GM19025 (cell line): ENCODE measurements around the gene RNF5.
"Not testable (repeated sequence)": the region's sequence is repeated elsewhere in the genome, so short reads cannot be mapped to it uniquely, and the experiment has no call there.

Experiments
- ATAC-seq: cut with Tn5 transposase; IDR thresholded peaks from one replicate; pipeline ENCODE4 v1.9.1; 2021; ENCODE audit warnings: mild to moderate bottlenecking, low read depth, moderate library complexity; ENCODE audit not compliant: unreplicated experiment

The RNF5 gene

DNA sequence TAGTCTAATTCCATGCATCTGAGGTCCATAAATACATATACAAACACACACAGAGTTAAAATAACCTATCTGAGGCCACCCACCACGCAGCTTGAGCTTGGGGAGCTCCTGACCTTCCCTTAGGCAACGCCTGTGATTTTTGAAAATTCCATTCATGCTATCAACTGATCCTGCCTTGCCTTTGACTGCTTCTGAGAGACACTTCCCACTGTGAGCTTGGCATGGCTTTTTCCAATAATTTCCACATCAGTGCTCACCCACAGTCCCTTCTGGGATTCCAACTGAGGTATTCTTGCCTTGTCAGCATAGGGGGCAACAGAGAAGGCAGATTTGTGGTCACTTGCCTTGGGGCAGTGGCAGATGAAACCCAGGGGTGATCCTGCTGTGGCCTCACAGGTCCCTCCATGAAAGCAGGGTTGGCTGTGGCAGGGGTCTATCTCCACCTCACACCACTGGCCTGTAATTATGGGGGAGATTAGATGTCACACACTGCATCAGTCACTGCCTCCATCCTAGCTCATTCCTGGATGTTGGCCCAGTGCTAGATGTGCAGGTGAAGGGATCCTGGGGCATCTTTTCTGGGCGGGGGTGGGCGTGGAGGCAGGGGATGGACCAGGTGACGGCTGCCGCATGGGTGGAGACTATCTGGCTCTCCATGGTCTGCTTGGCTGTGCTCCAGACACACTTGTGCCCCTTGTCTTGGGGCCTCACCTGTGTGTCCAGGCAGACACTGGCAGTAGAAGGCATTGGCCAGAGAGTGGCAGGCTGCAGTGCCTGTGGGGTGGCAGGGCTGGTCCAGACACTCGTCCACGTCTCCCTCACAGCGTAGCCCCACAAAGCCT is 25.4 kb downstream of the RNF5 start:
- no peak for ATAC-seq

DNA sequence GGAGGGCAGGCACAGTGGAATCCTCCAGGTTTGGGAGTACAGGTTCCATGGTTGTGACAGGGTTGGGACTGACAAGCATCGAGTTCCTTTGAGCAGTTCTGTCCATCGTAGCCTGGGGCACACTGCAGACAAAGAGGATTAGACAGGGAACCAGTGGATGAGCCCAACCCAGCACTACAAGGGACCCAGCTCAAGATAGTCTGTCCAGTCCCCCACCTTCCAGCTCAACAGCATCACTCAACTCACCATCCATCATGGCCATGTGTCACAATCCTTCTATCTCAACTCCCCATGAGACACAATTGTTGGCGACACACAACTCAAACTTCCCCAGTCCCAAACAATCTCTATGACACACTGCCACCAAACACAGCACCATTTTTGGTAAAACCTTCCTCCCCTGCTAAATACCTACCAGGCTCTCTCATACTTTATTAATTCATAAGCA is 26.1 kb downstream of the RNF5 start:
- ATAC-seq, result no peak

DNA sequence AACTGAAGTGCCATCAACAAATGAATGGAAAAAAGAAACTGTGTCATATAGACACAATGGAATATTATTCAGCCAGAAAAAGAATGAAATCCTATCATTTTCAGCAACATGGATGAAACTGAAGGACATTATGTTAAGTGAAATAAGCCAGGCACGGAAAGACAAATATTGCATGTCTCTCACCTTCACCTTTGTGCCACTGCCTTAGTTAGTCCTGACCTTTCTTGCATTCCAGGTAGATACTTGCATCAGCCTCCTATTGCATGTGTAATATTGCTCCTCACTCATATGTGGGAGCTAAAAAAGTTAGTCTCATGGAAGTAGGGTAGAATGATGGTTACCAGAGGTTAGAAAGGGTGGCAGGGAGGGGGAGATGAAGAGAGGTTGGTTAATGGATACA is 30.8 kb downstream of the RNF5 start:
- ATAC-seq, result no peak

DNA sequence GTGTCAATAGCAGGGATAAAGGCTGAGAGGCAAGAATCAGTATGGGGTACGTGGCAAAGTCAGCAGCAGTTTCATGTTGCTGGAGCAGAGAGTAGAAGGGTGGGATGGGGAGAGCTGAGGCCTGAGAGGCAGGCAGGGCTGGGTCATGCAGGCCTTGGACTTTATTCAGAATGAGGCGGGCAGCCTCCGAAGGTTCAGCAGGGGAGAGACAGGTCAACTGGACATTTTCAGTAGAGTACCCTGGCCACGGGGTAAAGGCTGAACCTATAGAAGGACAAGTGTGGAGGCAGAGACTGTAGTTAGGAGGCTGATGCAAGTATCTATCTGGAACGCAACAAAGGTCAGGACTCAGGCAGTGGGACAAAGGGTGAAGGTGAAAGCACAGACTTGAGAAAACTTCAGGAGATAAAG is 32.0 kb downstream of the RNF5 start:
- ATAC-seq, result no peak

DNA sequence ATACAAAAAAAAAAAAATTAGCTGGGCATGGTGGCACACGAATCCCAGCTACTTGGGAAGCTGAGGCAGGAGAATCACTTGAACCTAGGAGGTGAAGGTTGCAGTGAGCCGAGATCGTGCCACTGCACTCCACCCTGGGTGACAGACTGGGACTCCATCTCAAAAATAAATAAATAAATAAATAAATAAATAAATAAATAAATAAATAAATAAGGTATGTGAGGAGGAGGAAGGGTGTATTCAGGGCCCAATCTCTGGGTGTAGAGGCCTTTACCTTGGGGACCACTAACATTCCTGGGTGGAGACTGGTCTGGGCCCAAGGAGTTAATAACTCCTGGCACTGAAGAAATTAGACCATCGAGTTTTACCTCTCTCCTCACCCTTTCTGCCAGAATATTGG is 33.2 kb downstream of the RNF5 start:
- not testable (repeated sequence) for ATAC-seq

DNA sequence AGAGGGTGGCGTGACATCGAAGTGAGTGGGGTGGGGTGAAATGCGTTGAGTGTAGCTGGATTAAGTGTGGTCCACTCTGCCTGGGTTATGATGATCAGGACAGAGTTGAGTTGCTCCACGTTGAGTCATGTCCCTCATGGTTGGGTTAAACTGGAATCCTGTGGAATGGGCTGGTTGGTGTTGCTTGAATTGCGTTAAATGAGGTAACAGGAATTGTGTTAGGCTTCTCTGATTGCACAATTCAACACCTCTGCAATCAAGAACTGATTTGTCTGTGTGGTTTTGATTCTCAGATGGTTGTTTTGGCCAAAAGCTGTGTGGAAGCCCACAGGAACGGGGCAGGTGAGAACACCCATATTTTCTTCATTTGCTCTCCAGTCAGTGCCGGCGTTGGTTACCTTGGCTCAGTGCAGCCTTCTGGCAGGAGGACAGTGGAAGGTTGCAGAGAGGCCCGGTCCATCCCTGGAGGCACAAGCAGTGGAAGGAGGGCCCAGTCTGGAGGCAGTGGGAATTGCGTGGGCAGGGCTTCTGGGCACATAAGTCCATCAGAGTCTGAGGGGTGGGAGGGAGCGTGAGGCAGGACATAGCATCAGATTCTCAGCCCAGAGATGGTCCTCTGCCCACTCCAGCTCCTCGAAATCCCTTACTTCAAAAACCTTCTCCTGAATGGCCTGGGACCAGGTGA is 34.0 kb downstream of the RNF5 start:
- ATAC-seq, result no peak

DNA sequence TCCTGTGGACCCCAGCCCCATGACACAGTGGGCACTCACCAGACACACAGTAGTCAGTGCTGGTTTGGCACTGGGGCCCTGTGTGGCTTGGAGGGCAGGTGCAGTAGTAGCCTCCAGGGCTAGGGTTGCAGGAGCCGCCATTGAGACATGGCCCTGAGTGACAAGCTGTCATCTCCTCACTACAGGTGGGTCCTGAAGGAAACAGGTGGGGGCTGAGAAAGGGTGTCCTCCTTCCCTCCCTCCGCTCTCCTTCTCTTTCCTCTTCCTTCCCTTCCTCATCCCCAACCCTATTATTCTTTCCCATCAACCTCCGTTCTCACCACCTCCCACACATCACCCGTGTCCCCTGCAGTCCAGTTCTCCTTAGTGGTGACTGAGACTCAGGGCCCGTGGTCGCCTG is 35.4 kb downstream of the RNF5 start:
- no peak for ATAC-seq

DNA sequence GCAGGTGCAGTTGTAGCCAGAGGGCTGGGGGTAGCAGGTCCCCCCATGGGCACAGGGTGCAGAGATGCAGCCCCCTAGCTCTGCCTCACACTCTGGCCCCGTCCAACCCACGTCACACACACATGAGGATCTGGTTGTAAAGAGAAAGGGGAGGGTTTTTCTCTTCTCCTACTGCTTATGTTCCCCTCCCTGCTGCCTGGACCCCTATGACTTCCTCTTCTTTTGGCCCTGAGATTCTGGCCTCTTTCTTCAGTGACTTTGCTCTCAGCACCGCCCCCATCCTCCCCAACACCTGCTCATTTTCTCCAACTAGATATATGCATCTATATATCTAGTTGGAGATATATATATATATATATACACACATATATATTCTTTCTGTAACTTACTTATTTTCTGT is 35.9 kb downstream of the RNF5 start:
- no peak for ATAC-seq

DNA sequence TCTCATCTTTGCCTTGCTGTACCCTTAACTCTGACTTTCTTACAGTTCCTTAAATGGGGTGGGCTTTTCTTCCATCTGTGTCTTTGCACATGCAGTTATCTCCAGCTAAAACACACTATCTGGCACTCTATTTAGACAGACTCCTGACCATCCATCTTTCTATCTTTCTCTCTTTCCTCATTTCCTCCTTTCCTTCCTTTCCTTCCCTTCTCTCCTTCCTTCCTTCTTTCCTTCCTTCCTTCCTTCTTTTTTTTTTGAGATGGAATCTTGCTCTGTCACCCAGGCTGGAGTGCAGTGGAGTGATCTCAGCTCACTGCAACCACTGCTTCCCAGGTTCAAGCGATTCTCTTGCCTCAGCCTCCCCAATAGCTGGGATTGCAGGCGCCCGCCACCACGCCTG is 37.4 kb downstream of the RNF5 start:
- ATAC-seq, result no peak

DNA sequence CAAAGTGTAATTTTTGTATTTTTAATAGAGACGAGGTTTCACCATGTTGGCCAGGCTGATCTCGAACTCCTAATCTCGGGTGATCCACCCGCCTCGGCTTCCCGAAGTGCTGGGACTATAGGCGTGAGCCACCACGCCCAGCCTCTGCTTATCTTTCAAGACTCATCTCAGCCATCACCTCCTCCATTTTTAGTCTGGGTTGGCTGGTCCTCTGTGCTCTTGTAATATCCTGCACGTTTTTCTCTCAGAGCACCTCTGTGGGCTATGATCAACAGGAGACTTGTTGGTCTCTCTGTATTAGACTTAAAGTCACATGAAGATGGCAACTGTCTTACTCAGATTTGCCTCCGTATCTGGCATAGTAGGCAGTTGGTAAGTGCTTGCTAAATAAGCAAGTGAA is 38.1 kb downstream of the RNF5 start:
- ATAC-seq, result no peak

DNA sequence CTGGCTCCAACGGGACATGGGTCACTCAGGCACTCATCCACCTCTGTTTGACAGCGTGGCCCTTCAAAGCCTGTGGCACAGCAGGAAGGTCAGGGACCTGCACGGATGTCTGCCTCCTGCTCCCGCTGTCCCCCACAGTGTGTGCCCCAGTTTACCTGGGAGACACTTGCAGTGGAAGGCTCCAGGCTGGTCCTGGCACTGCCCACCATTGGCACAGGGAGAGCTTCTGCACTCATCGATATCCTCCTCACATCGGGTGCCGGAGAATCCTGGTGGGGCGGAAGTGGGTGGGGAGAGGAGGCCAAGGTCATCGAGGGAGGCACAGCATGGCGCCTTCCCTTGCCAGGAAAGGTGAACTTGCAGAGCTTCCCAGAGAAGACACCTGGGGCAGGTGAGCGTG is 38.8 kb downstream of the RNF5 start:
- no peak for ATAC-seq

DNA sequence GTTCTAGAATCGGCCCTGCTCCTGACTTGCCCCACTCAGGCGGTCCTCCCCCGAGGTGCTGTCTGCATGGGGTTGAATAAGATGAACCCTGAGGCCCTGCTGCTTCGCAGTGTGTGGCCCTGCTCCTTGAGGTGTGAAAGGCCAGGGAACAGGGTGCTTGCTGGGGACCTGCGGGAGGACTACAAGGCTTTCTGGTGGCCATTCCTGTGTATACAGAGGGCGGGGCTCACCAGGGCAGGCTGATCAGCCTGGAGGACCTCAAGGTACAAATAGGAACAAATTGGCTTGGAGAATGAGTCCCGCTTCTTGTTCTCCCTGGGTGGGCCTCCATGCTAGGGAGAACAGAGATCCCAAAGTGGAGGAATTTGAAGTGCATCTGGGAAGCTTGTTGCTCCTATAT is 40.0 kb downstream of the RNF5 start:
- ATAC-seq, result no peak

DNA sequence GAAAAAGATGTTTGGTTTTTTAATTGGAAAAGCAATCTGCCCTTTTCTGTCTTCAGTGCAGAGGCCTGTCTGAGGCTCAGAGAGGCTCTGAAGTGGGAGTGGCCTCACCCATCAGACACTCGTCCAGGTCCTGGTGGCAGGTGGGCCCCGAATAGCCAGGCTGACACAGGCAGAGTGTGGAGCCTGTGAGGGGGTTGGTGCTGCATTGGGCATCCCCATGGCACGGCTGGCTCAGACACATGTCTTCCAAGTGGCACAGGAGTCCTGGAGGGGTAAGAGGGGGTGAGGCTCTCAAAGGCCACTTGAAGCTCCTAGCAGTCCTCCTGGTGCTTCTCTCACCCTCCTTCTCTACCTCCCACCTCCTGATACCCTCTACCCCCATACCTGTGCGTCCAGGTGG is 41.8 kb downstream of the RNF5 start:
- no peak for ATAC-seq

DNA sequence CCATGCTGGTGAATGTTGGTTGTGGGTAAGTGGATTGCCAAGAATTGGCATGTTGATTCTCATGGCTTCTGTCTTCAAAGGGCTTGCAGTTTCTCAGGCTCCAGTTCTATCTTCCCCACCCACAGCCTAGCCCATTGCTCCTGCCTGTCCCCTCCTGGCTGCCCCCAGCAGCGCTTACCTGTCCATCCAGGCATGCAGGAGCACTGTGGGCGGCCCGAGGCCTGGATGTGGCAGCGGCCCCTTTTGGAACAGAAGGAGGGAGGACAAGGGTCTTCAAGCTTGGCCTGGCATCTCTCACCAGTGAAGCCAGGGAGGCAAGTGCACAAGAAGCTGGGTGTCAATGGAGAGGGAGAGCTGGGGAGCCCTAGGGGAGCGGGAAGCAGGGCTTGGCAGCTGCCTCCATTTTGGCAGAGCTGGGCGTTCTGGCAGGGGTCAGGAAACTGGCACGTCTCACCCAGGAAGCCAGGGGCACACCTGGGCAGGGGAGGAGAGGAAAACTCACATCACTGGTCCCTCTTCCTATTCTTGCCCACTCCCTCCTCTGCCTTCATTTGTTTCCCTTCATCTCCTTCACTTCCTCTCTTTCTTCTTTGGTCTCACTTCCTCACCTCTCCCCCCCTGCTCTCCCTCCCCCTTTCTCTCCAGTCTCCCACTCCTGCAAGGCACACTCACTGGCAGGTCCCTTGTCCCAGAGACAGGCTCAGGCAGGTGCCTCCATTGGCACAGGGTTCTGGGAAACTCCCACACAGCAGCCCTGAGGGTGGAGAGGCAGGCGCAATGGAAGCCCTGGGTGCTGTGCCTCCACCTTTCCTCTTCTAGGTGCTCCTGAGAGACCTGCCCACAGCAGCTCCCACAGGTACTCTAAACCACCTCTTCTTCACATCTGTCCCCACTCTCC is 44.4 kb downstream of the RNF5 start:
- ATAC-seq, result no peak

DNA sequence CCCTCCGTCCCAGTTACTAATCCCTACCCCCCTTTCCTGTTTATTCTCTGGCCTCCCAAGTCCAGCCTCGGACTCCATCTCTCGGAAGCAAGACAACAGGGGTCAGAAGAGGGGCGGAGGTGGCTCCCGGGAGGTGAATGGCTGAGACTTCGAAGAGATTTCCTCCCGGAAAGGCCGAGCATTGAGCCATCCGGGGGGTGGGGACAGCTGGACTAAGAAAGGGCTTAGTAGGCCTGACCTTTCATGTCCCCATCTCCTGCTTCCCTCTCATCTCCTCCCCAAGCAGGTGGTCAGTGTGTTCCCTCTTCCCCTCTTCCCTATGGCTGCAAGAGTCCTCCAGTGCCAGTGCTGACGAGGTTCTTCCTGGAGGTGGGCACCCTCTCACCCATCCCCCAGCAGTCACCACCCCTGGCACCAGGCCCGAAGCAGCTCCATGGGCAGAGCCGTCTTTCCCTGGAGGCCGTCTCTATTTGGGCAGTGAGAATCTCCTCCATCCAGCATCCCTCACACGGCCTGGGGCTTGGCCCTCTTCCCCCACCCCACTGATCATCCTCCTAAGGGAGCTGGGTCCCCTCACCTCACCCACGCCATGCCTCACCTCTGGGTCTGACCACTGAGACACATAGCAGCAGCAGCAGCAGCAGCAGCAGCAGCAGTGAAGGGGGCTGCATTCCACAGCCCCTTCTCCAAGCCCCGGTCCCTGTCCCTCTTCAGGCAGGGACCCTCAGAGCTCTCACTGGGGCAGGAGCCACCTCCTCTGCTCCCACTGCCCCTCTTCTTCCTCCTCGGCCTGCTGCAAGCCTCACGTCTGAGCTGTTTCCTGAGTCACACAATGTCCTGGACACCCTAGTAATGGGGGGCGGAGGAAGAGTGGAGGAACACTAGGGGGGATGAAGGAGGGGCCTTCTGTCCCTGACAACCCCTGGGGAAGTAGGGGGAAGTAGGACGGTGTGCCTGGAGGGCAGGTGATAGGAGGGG is 45.3 kb downstream of the RNF5 start, which contains the start of gene NOTCH4:
TSS of gene NOTCH4 (minus strand) at position 810 of the 978 bp plus-strand sequence. CDS start at position 671, 139 bp downstream.
- ATAC-seq, result no peak

DNA sequence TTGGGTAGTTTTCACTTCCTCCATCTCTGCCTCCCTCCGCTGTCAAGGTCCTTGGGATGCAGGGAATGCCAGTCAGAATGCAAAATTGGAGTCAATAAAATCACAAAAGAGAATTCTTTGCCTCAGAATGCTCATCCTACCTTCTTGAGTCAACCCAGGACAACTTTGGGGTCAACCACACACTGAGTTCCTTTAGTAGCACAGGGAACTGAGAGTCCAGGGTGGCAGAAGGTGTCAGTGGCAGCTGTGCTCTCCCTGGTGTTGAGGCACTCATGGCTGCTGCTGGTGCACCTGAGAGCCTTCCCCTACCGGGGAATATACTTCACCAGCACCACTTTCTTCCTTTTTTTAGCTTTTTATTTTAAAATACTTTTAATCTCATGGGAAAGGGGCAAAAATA is 46.5 kb downstream of the RNF5 start:
- peak; percentile 58 for ATAC-seq

DNA sequence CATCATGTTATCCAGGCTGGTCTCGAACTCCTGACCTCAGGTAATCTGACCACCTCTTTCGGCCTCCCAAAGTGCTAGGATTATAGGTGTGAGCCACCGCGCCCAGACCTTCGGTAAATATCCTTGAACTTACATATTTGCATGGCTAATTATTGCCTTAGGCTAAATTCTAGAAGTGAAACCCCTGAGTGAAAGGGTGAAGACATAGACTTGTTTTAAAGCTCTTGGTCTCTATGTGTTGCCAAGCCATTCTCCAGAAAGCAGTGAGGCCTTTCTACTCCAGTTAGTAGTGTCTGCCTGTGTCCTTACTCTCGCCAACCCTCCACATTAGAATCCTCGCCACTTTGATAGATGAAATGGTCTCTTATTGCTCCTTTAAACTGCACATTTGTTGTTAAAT is 48.2 kb downstream of the RNF5 start:
- no peak for ATAC-seq
